Measurements from ENCODE around the gene EYA4. TPM values are rescaled to one million over a fixed set of nuclear protein-coding genes. Genes with fewer than 3 reads are reported as not detected.

The EYA4 gene
- total and polyA plus RNA-seq, 2 donors (not counting 3 experiments of a cell fraction or from before 2014, with no cell fraction given): not detected

- Histone ChIP-seq H3K9me3 (replicated peaks; ENCODE audit: control insufficient read depth, insufficient read depth, low read length) (no peaks in the 10 kb centered on the region), H3K9me1 (replicated peaks; ENCODE audit: control insufficient read depth, extremely low read depth, insufficient read depth, low read length) (no peaks in the 10 kb centered on the region), H3K4me3 (replicated peaks in 1 of 3; ENCODE audit: insufficient read depth in 1 of 3, low read depth in 1 of 3, low read length in 3 of 3) (no peak overlapping the region), H3K27me3 (ENCODE audit: control insufficient read depth in 2 of 2, insufficient read depth in 2 of 2, low read length in 2 of 2) (no peaks in the 10 kb centered on the region), H3K4me1 (ENCODE audit: control insufficient read depth, extremely low read depth, insufficient read depth, low read length) (no peaks in the 10 kb centered on the region), H3K4me2 (ENCODE audit: insufficient read depth, low read length) (no peak overlapping the region), H3K9ac (replicated peaks; ENCODE audit: extremely low read depth, insufficient read depth, low read length) (no peak overlapping the region), H2AFZ (ENCODE audit: low read depth, low read length) (no peak overlapping the region), H3K79me2 (ENCODE audit: control insufficient read depth, insufficient read depth, low read length) (no peaks in the 10 kb centered on the region), H4K20me1 (replicated peaks; ENCODE audit: control insufficient read depth, extremely low read depth, insufficient read depth, low read length) (no peaks in the 10 kb centered on the region), H3K36me3 (ENCODE audit: control insufficient read depth in 2 of 2, extremely low read depth in 1 of 2, insufficient read depth in 2 of 2, low read length in 2 of 2) (no peaks in the 10 kb centered on the region), H3K27ac (ENCODE audit: insufficient read depth, low read depth, low read length) (no peak overlapping the region)
- dilution Hi-C loops (cut with MboI; ENCODE audit: extremely low pct_ligation_motif_present, low sequenced_read_pairs) (no loop called here), intact Hi-C loops (cut with micrococcal nuclease) (no loop called here)
- BruUV-seq (replicated peaks): no TSS peak
- POLR2A ChIA-PET: interaction anchor here (0.5 kb wide), 1 partner anchor 142 kb away, joined by 12 read pairs; no protein-coding TSS in a partner anchor
- no peak for FAIRE-seq
- CTCF ChIA-PET: interaction anchor here (1.9 kb wide), 1 partner anchor 23 kb away, joined by 6 read pairs; no protein-coding TSS in a partner anchor
- no peak for TF ChIP-seq GATA2 (IDR thresholded peaks at IDR 0.05; ENCODE audit: insufficient read depth, insufficient read length, low read depth, low read length)
- TF ChIP-seq CTCF (IDR thresholded peaks at IDR 0.05; ENCODE audit: extremely low read depth in 1 of 2, insufficient read depth in 1 of 2, low read depth in 1 of 2, low read length in 2 of 2): no peak
- no peak for TF ChIP-seq EZH2 (IDR thresholded peaks at IDR 0.05; ENCODE audit: borderline replicate concordance, low read depth, low read length, severe bottlenecking)
- TF ChIP-seq MAX (IDR thresholded peaks at IDR 0.05; ENCODE audit: insufficient read depth, insufficient read length): no peak
- TF ChIP-seq JUN (IDR thresholded peaks at IDR 0.05; ENCODE audit: borderline replicate concordance, insufficient read depth, insufficient read length, low read depth): no peak
- no peak for DNase-seq (ENCODE audit: low read depth, low spot score)
Observed at GRCh38 chr6:133208183-133208755, 32.9 kb upstream of the EYA4 start.
